Ascending aorta (tissue), 2 donors: ENCODE measurements around the gene NTRK3. TPM values are rescaled to one million over a fixed set of nuclear protein-coding genes. Genes with fewer than 3 reads are reported as not detected.

ENCODE experiments used
- DNase-seq, 2 donors: peaks; one replicate each; pipeline ENCODE4 v3.0.0-alpha.2; 2019; ENCODE audit warnings: low spot score in 2 of 2
- H3K27ac ChIP-seq, 2 donors: fragments of 200-600 bp; sonication (generic); one replicate each; pipeline ENCODE4 v1.5.1; 2016 to 2017; ENCODE audit warnings: mild to moderate bottlenecking in 1 of 2
- H3K27me3 ChIP-seq: fragments of 200-600 bp; sonication (generic); one replicate; pipeline ENCODE4 v1.5.1; 2017
- H3K36me3 ChIP-seq, 2 donors: fragments of 200-600 bp; sonication (generic); one replicate each; pipeline ENCODE4 v1.5.1; 2016
- H3K4me1 ChIP-seq, 2 donors: fragments of 200-600 bp; sonication (generic); one replicate each; pipeline ENCODE4 v1.5.1; 2016 to 2017; ENCODE audit warnings: mild to moderate bottlenecking in 1 of 2
- H3K4me3 ChIP-seq, 2 donors: fragments of 200-600 bp; sonication (generic); one replicate each; pipeline ENCODE4 v1.5.1; 2016 to 2017; ENCODE audit warnings: mild to moderate bottlenecking in 1 of 2
- H3K9me3 ChIP-seq, 2 donors: fragments of 200-600 bp; sonication (generic); one replicate each; pipeline ENCODE4 v1.5.1; 2016
- CTCF ChIP-seq, 3 experiments: fragments of 200-600 bp in 2 of 3; fragments of 450-650 bp in 1 of 3; sonication (generic) in 2 of 3; IDR thresholded peaks; one replicate each; pipeline ENCODE4 v1.5.1; 2016 to 2019; ENCODE audit warnings: antibody characterized with exemption in 3 of 3, mild to moderate bottlenecking in 1 of 3, moderate library complexity in 1 of 3
- intact Hi-C: fragments of 100-400 bp; cut with DNase I; formaldehyde crosslinking; loops from one replicate; pipeline ENCODE4 v1.15.1; 2023
- total RNA-seq: library from RNA; depleted of rRNA; stranded (reverse); fragments of >200 nt; gene quantifications from one replicate; pipeline ENCODE4 v1.1.0, GENCODE V29; 2016

NTRK3 gene
- total RNA-seq, 1 donor from 2014 or later = 52.7 TPM

GRCh38 chr15:87931584-87931983, 325.0 kb downstream of the NTRK3 start:
- H3K27me3 ChIP-seq = no peaks in the 10 kb centered on the region
- H3K4me3 ChIP-seq = no peak overlapping the region
- H3K4me1 ChIP-seq = no peaks in the 10 kb centered on the region
- TF ChIP-seq CTCF (IDR thresholded peaks at IDR 0.05) = no peak
- H3K9me3 ChIP-seq = no peaks in the 10 kb centered on the region
- intact Hi-C loops = no loop called here
- no peak overlapping the region for H3K27ac ChIP-seq
- DNase-seq = no peak
- H3K36me3 ChIP-seq = peaks cover 14 to 31% of the 10 kb centered on the region in 2 donors

GRCh38 chr15:87930457-87930856, 326.1 kb downstream of the NTRK3 start:
- Histone ChIP-seq H3K4me1 (no peaks in the 10 kb centered on the region), H3K27ac (no peak overlapping the region), H3K9me3 (no peaks in the 10 kb centered on the region), H3K4me3 (no peak overlapping the region), H3K27me3 (no peaks in the 10 kb centered on the region), H3K36me3 (peaks cover 14 to 31% of the 10 kb centered on the region in 2 donors)
- TF ChIP-seq CTCF (IDR thresholded peaks at IDR 0.05) = no peak
- intact Hi-C loops = no loop called here
- DNase-seq = no peak

GRCh38 chr15:87929841-87930240, 326.7 kb downstream of the NTRK3 start:
- H3K27me3 ChIP-seq = no peaks in the 10 kb centered on the region
- peaks cover 14 to 31% of the 10 kb centered on the region in 2 donors for H3K36me3 ChIP-seq
- no peaks in the 10 kb centered on the region for H3K4me1 ChIP-seq
- H3K4me3 ChIP-seq = no peak overlapping the region
- H3K27ac ChIP-seq = no peak overlapping the region
- no peak for DNase-seq
- no peak for TF ChIP-seq CTCF (IDR thresholded peaks at IDR 0.05)
- no peaks in the 10 kb centered on the region for H3K9me3 ChIP-seq
- intact Hi-C loops = no loop called here

- Histone ChIP-seq H3K27me3 (no peaks in the 10 kb centered on the region), H3K27ac (no peak overlapping the region), H3K4me3 (no peak overlapping the region), H3K36me3 (peaks cover 8 to 12% of the 10 kb centered on the region in 2 donors), H3K9me3 (no peaks in the 10 kb centered on the region), H3K4me1 (no peaks in the 10 kb centered on the region)
- DNase-seq = no peak
- TF ChIP-seq CTCF (IDR thresholded peaks at IDR 0.05) = no peak
- intact Hi-C loops = no loop called here
These were observed 332.1 kb downstream of the NTRK3 start for GRCh38 chr15:87924433-87924832.

- H3K4me1 ChIP-seq = no peaks in the 10 kb centered on the region
- H3K4me3 ChIP-seq = no peak overlapping the region
- intact Hi-C loops = no loop called here
- H3K36me3 ChIP-seq = no peaks in the 10 kb centered on the region
- no peak for TF ChIP-seq CTCF (IDR thresholded peaks at IDR 0.05)
- no peaks in the 10 kb centered on the region for H3K27me3 ChIP-seq
- H3K27ac ChIP-seq = no peak overlapping the region
- no peak for DNase-seq
- H3K9me3 ChIP-seq = no peaks in the 10 kb centered on the region
These were observed 337.5 kb downstream of the NTRK3 start for GRCh38 chr15:87919064-87919463.

GRCh38 chr15:87917480-87917879, 339.1 kb downstream of the NTRK3 start:
- Histone ChIP-seq H3K4me1 (no peaks in the 10 kb centered on the region), H3K36me3 (no peaks in the 10 kb centered on the region), H3K27ac (no peak overlapping the region), H3K27me3 (no peaks in the 10 kb centered on the region), H3K4me3 (no peak overlapping the region), H3K9me3 (no peaks in the 10 kb centered on the region)
- no peak for DNase-seq
- TF ChIP-seq CTCF (IDR thresholded peaks at IDR 0.05) = no peak
- intact Hi-C loops = no loop called here
